Astrocyte of the spinal cord (primary cell): ENCODE data around the gene SRGAP2C.
"Not testable (repeated sequence)": the region's sequence is repeated elsewhere in the genome, so short reads cannot be mapped to it uniquely, and the experiment has no call there.

Source experiments
- DNase-seq: peaks from one replicate; pipeline ENCODE4 v3.0.0; 2011; ENCODE audit warnings: low read depth, low spot score
- H3K4me3 ChIP-seq: 2 replicates; pipeline ENCODE4 v1.5.1; 2011; ENCODE audit warnings: low read depth, mild to moderate bottlenecking, low read length, moderate library complexity
- in situ Hi-C: cut with HindIII; loops from 2 replicates; pipeline ENCODE4 v1.10.0; 2017; ENCODE audit warnings: low sequenced_read_pairs

The SRGAP2C gene

GRCh38 chr1:121168152-121168668 lies 16.6 kb upstream of the SRGAP2C start:
- H3K4me3 ChIP-seq, in situ Hi-C loops, DNase-seq: not testable (repeated sequence)

- DNase-seq, in situ Hi-C loops, H3K4me3 ChIP-seq: not testable (repeated sequence)
Observed at GRCh38 chr1:121176649-121177048, 8.1 kb upstream of the SRGAP2C start.

- H3K4me3 ChIP-seq, DNase-seq, in situ Hi-C loops: not testable (repeated sequence)
Observed at GRCh38 chr1:121178197-121178596, 6.6 kb upstream of the SRGAP2C start.

GRCh38 chr1:121183867-121184266 lies 908 bp upstream of the SRGAP2C start:
- DNase-seq: peak; percentile 0
- H3K4me3 ChIP-seq: peak overlapping the region; percentile 46
- in situ Hi-C loops: not testable (repeated sequence)

GRCh38 chr1:121185140-121185708 lies 449 bp downstream of the SRGAP2C start:
- DNase-seq, H3K4me3 ChIP-seq, in situ Hi-C loops: not testable (repeated sequence)

- DNase-seq, in situ Hi-C loops, H3K4me3 ChIP-seq: not testable (repeated sequence)
Observed at GRCh38 chr1:121186191-121186590, 1.4 kb downstream of the SRGAP2C start.

- in situ Hi-C loops, DNase-seq: not testable (repeated sequence)
- peak overlapping the region; percentile 22 for H3K4me3 ChIP-seq
Observed at GRCh38 chr1:121187914-121188313, 3.1 kb downstream of the SRGAP2C start.

- DNase-seq, in situ Hi-C loops, H3K4me3 ChIP-seq: not testable (repeated sequence)
Observed at GRCh38 chr1:121192512-121192911, 7.7 kb downstream of the SRGAP2C start.

GRCh38 chr1:121197095-121197882 lies 12.5 kb downstream of the SRGAP2C start:
- in situ Hi-C loops, H3K4me3 ChIP-seq, DNase-seq: not testable (repeated sequence)

- DNase-seq, H3K4me3 ChIP-seq, in situ Hi-C loops: not testable (repeated sequence)
Observed at GRCh38 chr1:121199763-121200162, 15.0 kb downstream of the SRGAP2C start.

GRCh38 chr1:121200232-121200631 lies 15.5 kb downstream of the SRGAP2C start:
- DNase-seq, H3K4me3 ChIP-seq, in situ Hi-C loops: not testable (repeated sequence)

- in situ Hi-C loops, H3K4me3 ChIP-seq: not testable (repeated sequence)
- peak; percentile 1 for DNase-seq
Observed at GRCh38 chr1:121200985-121201981, 16.5 kb downstream of the SRGAP2C start.

- H3K4me3 ChIP-seq, DNase-seq, in situ Hi-C loops: not testable (repeated sequence)
Observed at GRCh38 chr1:121202986-121203385, 18.2 kb downstream of the SRGAP2C start.

- in situ Hi-C loops, H3K4me3 ChIP-seq: not testable (repeated sequence)
- peak; percentile 1 for DNase-seq
Observed at GRCh38 chr1:121205786-121206711, 21.3 kb downstream of the SRGAP2C start.

- H3K4me3 ChIP-seq, in situ Hi-C loops, DNase-seq: not testable (repeated sequence)
Observed at GRCh38 chr1:121207328-121207727, 22.6 kb downstream of the SRGAP2C start.

- DNase-seq, in situ Hi-C loops, H3K4me3 ChIP-seq: not testable (repeated sequence)
Observed at GRCh38 chr1:121208375-121208774, 23.6 kb downstream of the SRGAP2C start.
